ENCODE data around the gene HIPK2.

The HIPK2 gene

DNA sequence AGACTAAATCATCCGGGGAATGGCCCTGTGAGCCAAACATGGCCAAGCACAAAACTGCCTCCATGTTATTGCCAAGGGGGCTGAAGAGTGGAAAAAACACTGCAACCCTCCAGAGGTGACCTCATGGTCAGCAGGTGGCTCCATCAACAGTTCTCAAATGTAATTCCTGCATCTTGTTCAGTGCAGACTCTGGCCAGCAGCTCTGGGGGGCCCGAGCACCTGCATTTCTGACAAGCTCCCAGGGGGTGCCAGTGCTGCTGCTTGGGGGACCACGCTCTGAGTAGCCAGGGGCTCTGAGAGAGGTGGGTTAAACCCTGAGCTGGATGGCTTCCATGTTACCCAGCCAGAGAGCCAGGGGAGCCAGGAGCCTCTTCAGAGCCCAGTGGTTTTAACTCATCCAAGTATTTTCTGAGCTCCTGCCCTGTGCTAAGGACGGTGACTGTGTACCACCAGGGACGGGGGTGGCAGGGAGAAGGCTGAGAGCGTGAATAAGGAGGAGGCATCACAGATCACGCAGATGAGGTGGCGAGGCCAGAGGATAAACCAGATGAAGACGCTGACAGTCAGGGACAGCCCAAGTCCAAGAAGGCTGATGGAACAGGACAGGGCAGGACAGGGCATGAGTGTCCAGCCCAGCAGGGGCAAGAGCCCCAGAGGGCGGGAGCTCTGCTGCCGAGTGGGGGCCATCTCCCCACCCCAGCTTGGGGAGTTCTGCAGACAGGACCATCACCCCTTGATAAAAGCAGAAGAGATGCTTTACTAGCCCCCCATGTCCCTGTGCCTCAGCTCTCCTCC, 201.4 kb downstream of the HIPK2 start:
- peak; percentile 12; the same call in 2 of the 3 replicates for ATAC-seq

DNA sequence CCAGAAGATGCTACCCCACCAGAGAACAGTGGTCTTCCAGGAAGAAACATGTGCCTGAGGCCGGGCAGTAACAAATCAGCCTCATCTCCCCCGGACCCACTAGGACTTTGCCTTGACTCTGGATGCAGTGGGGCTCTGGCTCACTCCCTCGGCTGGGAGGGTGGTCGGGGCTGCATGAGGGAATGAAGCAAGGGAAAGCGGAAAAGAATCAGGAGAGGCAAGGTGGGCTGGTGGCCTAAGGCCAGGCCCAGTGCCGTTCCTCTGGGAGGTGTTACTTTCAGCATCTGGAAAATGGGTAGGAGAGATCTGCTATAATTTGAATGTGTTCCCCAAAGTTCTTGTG, 202.5 kb downstream of the HIPK2 start:
- no peak for TF ChIP-seq RARB (CRISPR knock-in tag; IDR thresholded peaks at IDR 0.05)
- TF ChIP-seq GLIS3 (CRISPR knock-in tag; IDR thresholded peaks at IDR 0.05): no peak
- TF ChIP-seq, protein P1, sequence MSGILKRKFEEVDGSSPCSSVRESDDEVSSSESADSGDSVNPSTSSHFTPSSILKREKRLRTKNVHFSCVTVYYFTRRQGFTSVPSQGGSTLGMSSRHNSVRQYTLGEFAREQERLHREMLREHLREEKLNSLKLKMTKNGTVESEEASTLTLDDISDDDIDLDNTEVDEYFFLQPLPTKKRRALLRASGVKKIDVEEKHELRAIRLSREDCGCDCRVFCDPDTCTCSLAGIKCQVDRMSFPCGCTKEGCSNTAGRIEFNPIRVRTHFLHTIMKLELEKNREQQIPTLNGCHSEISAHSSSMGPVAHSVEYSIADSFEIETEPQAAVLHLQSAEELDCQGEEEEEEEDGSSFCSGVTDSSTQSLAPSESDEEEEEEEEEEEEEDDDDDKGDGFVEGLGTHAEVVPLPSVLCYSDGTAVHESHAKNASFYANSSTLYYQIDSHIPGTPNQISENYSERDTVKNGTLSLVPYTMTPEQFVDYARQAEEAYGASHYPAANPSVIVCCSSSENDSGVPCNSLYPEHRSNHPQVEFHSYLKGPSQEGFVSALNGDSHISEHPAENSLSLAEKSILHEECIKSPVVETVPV (CRISPR knock-in tag; IDR thresholded peaks at IDR 0.05): no peak
- TF ChIP-seq TCF4 (CRISPR knock-in tag; IDR thresholded peaks at IDR 0.05; ENCODE audit: borderline replicate concordance): no peak
- TF ChIP-seq CSDC2 (CRISPR knock-in tag; IDR thresholded peaks at IDR 0.05): no peak
- no peak for TF ChIP-seq ESRRG (CRISPR knock-in tag; IDR thresholded peaks at IDR 0.05)
- TF ChIP-seq, protein P2, sequence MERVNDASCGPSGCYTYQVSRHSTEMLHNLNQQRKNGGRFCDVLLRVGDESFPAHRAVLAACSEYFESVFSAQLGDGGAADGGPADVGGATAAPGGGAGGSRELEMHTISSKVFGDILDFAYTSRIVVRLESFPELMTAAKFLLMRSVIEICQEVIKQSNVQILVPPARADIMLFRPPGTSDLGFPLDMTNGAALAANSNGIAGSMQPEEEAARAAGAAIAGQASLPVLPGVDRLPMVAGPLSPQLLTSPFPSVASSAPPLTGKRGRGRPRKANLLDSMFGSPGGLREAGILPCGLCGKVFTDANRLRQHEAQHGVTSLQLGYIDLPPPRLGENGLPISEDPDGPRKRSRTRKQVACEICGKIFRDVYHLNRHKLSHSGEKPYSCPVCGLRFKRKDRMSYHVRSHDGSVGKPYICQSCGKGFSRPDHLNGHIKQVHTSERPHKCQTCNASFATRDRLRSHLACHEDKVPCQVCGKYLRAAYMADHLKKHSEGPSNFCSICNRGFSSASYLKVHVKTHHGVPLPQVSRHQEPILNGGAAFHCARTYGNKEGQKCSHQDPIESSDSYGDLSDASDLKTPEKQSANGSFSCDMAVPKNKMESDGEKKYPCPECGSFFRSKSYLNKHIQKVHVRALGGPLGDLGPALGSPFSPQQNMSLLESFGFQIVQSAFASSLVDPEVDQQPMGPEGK (CRISPR knock-in tag; IDR thresholded peaks at IDR 0.05; ENCODE audit: borderline replicate concordance): no peak
- no peak for TF ChIP-seq ZFP30 (CRISPR knock-in tag; IDR thresholded peaks at IDR 0.05)
- TF ChIP-seq PPARA (CRISPR knock-in tag; IDR thresholded peaks at IDR 0.05; ENCODE audit: borderline replicate concordance): no peak
- TF ChIP-seq ZNF565 (CRISPR knock-in tag; conservative IDR thresholded peaks at IDR 0.05; ENCODE audit: low read depth): no peak

More for the DNA sequence above, 201.4 kb downstream of the HIPK2 start:
- TF ChIP-seq, protein P1 (CRISPR knock-in tag; IDR thresholded peaks at IDR 0.05): no peak
- no peak for TF ChIP-seq BACH2 (CRISPR knock-in tag; IDR thresholded peaks at IDR 0.05; ENCODE audit: borderline replicate concordance)

DNA sequence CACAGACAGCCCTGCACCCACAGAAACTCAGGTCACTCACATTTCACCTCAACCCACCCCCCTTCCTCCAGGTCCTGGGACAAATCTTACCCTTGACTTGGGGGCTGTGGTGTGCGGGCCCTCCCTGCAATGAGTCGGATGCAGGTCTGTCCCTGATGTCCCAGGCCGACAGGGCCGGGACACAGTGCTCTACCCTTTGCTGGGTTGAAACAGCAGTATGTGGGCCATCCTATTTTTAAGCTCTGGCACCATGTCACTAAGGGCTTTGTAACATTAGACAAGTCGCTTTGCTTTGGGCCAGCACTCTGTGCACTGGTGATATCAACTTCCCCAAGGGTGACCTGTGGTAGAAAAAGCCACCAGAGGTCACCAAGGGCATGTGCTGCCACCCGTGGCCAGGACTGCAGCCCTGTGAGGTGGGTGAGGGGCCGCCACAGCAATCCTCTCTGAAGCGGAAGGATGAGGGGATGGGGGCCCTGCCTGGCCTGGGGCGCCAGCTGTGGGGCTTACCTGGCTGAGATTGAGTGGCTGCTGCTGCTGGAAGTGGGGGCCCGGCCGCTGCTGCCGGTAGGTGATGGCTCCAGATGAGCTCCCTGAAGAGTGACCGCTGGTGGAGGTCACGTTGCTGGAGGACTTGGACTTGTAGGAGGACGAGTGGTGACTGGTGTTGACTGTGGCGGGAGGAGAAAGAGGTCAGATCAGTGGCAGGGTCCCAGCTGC, 203.0 kb downstream of the HIPK2 start:
- ATAC-seq: no peak
- TF ChIP-seq, protein P3, sequence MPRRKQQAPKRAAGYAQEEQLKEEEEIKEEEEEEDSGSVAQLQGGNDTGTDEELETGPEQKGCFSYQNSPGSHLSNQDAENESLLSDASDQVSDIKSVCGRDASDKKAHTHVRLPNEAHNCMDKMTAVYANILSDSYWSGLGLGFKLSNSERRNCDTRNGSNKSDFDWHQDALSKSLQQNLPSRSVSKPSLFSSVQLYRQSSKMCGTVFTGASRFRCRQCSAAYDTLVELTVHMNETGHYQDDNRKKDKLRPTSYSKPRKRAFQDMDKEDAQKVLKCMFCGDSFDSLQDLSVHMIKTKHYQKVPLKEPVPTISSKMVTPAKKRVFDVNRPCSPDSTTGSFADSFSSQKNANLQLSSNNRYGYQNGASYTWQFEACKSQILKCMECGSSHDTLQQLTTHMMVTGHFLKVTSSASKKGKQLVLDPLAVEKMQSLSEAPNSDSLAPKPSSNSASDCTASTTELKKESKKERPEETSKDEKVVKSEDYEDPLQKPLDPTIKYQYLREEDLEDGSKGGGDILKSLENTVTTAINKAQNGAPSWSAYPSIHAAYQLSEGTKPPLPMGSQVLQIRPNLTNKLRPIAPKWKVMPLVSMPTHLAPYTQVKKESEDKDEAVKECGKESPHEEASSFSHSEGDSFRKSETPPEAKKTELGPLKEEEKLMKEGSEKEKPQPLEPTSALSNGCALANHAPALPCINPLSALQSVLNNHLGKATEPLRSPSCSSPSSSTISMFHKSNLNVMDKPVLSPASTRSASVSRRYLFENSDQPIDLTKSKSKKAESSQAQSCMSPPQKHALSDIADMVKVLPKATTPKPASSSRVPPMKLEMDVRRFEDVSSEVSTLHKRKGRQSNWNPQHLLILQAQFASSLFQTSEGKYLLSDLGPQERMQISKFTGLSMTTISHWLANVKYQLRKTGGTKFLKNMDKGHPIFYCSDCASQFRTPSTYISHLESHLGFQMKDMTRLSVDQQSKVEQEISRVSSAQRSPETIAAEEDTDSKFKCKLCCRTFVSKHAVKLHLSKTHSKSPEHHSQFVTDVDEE (CRISPR knock-in tag; IDR thresholded peaks at IDR 0.05): no peak
- TF ChIP-seq BACH2 (CRISPR knock-in tag; IDR thresholded peaks at IDR 0.05; ENCODE audit: borderline replicate concordance) (no peak), ZNF70 (CRISPR knock-in tag; IDR thresholded peaks at IDR 0.05) (no peak), SNAI2 (CRISPR knock-in tag; IDR thresholded peaks at IDR 0.05) (no peak), ZNF565 (CRISPR knock-in tag; conservative IDR thresholded peaks at IDR 0.05; ENCODE audit: low read depth) (no peak), ARNTL (CRISPR knock-in tag; IDR thresholded peaks at IDR 0.05; ENCODE audit: borderline replicate concordance, low read depth) (no peak), RARB (CRISPR knock-in tag; IDR thresholded peaks at IDR 0.05) (no peak), ZFP30 (CRISPR knock-in tag; IDR thresholded peaks at IDR 0.05) (no peak), ESRRG (CRISPR knock-in tag; IDR thresholded peaks at IDR 0.05) (no peak), GLIS3 (CRISPR knock-in tag; IDR thresholded peaks at IDR 0.05) (no peak), ZFP3 (CRISPR knock-in tag; IDR thresholded peaks at IDR 0.05) (no peak), OSR1 (CRISPR knock-in tag; IDR thresholded peaks at IDR 0.05) (no peak)
- TF ChIP-seq, protein P4, sequence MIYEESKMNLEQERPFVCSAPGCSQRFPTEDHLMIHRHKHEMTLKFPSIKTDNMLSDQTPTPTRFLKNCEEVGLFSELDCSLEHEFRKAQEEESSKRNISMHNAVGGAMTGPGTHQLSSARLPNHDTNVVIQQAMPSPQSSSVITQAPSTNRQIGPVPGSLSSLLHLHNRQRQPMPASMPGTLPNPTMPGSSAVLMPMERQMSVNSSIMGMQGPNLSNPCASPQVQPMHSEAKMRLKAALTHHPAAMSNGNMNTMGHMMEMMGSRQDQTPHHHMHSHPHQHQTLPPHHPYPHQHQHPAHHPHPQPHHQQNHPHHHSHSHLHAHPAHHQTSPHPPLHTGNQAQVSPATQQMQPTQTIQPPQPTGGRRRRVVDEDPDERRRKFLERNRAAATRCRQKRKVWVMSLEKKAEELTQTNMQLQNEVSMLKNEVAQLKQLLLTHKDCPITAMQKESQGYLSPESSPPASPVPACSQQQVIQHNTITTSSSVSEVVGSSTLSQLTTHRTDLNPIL (CRISPR knock-in tag; IDR thresholded peaks at IDR 0.05; ENCODE audit: low read depth): no peak
- TF ChIP-seq, protein P2 (CRISPR knock-in tag; IDR thresholded peaks at IDR 0.05; ENCODE audit: borderline replicate concordance): no peak

More for the DNA sequence above, 202.5 kb downstream of the HIPK2 start:
- ATAC-seq: no peak
